ENCODE results near the gene DPH2.
A peak's percentile ranks its signal among the peaks of the same experiment; 100 is the strongest.

The DPH2 gene, protein sequence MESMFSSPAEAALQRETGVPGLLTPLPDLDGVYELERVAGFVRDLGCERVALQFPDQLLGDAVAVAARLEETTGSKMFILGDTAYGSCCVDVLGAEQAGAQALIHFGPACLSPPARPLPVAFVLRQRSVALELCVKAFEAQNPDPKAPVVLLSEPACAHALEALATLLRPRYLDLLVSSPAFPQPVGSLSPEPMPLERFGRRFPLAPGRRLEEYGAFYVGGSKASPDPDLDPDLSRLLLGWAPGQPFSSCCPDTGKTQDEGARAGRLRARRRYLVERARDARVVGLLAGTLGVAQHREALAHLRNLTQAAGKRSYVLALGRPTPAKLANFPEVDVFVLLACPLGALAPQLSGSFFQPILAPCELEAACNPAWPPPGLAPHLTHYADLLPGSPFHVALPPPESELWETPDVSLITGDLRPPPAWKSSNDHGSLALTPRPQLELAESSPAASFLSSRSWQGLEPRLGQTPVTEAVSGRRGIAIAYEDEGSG

GRCh38 chr1:43969746-43970466 is at the start of gene DPH2:
Gene DPH2, plus strand, starts transcription at chr1:43970010. Its CDS starts 166 bp downstream, at chr1:43970176.
- peak; percentile 97 for DNase-seq (ENCODE audit: low read depth, low spot score)

DNA sequence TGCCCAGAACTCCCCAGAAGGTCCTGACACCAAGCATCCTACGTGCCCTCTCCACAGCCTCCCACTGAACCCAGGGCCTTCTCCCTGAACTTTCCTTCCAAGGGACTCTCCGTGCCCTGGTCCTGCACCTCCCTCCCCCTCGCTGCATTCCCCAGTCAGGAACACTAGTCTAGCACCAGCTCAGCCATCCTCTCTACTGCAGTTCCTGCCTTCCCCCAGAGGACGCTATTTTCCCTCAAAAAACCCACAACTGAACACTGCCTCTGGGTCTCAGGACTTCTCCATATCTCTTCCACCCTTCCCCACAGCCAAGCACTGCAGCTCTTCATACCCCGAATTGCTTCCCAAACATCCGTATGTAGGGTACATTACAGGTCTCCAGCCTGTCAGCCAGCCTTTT is 48.8 kb upstream of the DPH2 start:
- DNase-seq (ENCODE audit: low read depth, low spot score), result no peak

- DNase-seq (ENCODE audit: low read depth, low spot score), result no peak
Observed at GRCh38 chr1:43924516-43924915, 45.3 kb upstream of the DPH2 start.

DNA sequence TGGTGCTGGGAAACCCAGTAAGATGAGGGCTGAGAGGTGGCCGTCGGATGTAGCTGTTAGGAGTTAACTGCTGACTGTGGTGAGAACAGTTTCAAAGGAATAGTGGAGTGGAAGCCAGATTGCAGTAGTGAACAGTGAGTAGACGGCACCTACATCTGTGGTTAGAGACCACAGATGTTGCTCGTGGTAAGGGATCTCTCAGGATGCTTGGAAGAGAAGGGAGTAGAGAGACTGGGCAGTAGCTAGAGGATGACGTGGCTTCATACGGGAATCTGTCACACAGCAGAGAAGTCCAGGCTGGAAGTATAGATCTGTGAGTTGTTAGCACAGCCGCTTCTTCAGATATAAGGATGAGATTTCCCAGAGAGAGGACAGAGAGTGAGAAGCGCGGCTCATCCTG is 44.0 kb upstream of the DPH2 start:
- DNase-seq (ENCODE audit: low read depth, low spot score), result no peak

DNA sequence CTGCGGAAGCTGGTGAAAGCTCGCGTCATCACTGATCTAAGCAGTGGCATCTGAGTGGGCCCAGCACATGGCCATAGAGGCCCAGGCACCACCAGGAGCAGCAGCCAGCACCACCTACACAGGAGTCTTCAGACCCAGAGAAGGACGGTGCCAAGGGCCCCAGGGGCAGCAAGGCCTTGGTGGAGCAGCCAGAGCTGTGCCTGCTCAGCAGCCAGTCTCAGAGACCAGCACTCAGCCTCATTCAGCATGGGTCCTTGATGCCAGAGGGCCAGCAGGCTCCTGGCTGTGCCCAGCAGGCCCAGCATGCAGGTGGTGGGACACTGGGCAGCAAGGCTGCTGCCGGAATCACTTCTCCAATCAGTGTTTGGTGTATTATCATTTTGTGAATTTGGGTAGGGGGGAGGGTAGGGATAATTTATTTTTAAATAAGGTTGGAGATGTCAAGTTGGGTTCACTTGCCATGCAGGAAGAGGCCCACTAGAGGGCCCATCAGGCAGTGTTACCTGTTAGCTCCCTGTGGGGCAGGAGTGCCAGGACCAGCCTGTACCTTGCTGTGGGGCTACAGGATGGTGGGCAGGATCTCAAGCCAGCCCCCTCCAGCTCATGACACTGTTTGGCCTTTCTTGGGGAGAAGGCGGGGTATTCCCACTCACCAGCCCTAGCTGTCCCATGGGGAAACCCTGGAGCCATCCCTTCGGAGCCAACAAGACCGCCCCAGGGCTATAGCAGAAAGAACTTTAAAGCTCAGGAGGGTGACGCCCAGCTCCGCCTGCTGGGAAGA is 39.5 kb upstream of the DPH2 start:
- no peak for DNase-seq (ENCODE audit: low read depth, low spot score)

DNA sequence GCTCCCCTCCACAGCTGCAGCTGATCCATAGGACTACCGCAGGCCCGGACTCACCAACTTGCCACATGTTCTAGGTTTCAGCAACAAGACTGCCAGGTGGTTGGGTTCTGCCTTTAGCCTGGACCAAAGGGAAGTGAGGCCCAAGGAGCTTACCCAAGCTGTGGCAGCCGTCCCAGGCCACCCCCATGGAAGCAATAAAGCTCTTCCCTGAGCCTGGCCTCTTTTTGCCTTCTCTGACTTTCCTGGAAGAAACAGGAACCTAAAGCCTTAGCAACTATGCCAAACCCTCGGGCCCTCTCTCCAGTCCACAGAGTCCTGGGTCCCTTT is 38.9 kb upstream of the DPH2 start:
- no peak for DNase-seq (ENCODE audit: low read depth, low spot score)

GRCh38 chr1:43931711-43932660 is 37.8 kb upstream of the DPH2 start:
- no peak for DNase-seq (ENCODE audit: low read depth, low spot score)

DNA sequence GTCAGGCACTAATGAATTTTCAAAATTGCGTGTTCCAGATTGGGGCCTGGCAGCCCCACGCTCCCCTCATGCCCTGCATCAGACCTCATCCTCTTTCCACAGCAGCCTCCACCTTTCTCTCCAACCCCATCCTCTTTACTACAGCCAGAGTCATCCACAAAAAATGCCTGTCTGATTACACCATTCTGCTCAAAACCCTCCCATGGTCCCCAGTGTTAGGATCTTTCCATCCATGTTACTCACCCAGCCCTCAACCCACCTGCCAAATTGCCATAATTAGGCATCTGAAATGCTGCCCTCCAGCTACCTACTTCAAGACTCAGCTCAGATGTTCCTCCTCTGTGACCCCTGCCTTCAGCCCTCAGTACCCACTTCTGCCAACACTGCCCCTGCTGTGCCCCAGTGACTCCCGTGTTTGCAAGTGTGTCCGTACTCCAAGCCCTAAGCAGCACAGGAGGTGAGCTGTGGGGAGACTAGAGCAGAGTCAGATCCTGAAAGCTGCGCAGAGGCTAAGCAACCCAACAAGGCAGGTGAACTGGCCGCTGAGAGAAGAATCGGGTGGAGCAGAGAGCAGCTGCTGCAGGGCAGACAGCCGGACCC is 36.9 kb upstream of the DPH2 start:
- no peak for DNase-seq (ENCODE audit: low read depth, low spot score)

DNA sequence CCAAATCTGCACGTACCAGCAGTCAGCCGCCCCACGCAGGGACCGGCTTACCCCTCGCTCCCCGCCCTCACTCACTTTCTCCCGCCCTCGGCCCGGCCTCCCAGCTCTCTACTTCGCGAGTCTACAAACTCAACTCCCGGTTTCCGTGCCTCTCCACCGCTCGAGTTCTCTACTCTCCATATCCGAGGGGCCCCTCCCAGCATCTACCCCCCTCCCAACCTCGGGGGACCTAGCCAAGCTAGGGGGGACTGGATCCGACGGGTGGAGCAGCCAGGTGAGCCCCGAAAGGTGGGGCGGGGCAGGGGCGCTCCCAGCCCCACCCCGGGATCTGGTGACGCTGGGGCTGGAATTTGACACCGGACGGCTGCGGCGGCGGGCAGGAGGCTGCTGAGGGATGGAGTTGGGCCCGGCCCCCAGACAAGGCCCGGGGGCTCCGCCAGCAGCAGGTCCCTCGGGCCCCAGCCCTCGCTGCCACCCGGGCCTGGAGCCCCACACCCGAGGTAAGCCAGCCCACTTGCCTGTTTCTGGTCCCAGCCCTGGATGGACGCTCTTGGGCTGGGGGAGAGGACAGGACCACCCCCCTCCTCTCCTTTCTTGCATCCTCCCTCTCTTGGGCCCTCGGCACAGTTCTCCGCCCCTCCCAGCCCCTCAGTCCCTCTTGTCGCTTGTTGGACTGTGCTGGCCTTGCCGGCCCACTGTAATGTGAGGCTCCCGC is 36.3 kb upstream of the DPH2 start, which contains the start of gene ARTN:
Gene ARTN, plus strand, starts transcription at position 416 of the 715 bp plus-strand sequence. CDS start 1,856 bp downstream, outside the sequence.
- no peak for DNase-seq (ENCODE audit: low read depth, low spot score)

DNA sequence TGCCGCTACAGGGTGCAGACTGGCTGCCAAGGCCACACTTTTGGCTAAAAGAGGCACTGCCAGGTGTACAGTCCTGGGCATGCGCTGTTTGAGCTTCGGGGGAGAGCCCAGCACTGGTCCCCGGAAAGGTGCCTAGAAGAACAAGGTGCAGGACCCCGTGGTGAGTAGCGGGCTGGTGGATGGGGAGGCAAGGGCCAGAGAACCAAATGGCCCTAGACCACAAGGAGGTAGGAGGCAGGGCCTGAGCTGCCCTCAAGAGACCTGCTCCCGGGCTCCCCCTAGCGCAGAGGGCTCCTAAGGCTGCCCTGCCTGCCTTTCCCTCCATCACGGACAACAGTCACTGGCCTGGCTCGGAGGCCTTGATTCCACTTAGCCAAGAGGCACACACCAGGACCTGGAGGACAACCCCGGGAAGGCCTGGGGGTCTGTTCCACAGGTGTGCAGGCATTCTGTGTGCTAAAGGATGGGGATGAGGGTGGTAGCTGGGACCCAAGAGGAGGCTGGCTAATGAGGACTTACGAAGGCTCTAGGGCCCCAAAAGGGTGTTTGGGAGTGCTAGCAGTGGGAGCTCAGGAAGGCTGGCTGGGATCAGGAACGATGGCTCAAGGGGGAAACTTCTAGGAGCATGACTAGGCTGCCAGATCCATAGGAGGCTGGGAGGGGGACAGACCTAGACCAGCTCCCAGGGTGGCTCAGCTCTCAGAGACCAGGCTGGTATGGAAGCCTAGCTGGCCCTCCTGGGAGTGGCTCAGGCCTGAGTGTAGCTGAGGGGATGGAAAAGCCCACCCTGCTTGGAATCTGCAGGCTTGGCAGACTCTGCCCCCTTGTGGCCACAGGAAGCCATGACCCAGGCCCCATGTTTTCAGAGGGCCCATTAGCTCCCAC is 35.5 kb upstream of the DPH2 start:
- DNase-seq (ENCODE audit: low read depth, low spot score), result peak; percentile 71

DNA sequence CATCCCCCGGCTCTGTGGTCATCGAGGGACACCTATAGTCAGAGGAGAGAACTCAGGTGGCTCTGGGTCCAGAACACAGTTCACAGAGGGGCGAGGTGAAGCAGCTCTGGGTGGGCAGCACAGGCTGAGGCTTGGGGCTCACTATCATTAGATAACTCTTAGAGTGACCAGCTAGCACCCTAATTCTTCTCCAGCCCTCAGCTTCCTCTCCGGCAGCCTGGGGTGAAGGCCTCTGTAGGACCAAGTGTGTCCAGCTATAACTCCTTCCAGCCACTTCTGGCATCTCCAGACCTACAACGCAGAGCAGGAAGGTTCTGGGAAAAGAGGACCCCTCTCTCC is 34.9 kb upstream of the DPH2 start:
- DNase-seq (ENCODE audit: low read depth, low spot score), result no peak

GRCh38 chr1:43935711-43936427 is 33.9 kb upstream of the DPH2 start:
- DNase-seq (ENCODE audit: low read depth, low spot score), result no peak

DNA sequence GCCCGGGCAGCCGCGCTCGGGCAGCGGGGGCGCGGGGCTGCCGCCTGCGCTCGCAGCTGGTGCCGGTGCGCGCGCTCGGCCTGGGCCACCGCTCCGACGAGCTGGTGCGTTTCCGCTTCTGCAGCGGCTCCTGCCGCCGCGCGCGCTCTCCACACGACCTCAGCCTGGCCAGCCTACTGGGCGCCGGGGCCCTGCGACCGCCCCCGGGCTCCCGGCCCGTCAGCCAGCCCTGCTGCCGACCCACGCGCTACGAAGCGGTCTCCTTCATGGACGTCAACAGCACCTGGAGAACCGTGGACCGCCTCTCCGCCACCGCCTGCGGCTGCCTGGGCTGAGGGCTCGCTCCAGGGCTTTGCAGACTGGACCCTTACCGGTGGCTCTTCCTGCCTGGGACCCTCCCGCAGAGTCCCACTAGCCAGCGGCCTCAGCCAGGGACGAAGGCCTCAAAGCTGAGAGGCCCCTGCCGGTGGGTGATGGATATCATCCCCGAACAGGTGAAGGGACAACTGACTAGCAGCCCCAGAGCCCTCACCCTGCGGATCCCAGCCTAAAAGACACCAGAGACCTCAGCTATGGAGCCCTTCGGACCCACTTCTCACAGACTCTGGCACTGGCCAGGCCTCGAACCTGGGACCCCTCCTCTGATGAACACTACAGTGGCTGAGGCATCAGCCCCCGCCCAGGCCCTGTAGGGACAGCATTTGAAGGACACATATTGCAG is 33.2 kb upstream of the DPH2 start:
- DNase-seq (ENCODE audit: low read depth, low spot score), result no peak

DNA sequence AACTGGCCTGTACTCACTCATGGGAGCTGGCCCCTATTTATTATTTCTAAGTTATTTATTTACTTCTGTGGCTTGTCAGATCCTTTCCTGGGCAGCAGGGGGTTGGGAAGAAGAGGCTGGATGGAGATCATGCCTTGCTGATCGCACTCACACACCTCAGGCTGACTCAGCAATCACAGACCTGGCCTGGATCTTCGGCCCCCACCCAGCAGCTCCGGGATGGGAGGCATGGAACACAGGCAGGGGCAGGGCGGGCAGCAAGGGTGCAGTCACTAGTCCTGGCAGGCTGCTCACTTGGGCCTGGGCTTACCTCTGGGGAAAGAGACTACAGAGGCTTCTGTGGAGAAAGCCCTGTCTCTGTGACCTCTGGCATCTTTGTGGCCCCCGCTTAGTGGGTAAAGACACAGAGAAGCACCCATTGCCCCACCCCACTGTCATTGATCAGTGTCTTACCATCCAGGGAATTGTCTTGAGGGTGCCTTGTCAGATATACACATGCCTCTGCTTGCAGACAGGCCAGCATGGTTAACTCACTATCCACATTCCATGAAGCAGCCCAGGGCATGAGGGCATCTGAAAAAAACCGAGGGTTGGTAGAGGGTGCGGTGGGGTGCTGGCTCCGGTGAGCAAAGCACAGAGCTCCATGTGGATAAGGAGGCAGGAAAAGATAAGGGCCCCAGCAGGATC is 32.5 kb upstream of the DPH2 start:
- no peak for DNase-seq (ENCODE audit: low read depth, low spot score)

GRCh38 chr1:43938383-43938782 is 31.4 kb upstream of the DPH2 start:
- no peak for DNase-seq (ENCODE audit: low read depth, low spot score)

DNA sequence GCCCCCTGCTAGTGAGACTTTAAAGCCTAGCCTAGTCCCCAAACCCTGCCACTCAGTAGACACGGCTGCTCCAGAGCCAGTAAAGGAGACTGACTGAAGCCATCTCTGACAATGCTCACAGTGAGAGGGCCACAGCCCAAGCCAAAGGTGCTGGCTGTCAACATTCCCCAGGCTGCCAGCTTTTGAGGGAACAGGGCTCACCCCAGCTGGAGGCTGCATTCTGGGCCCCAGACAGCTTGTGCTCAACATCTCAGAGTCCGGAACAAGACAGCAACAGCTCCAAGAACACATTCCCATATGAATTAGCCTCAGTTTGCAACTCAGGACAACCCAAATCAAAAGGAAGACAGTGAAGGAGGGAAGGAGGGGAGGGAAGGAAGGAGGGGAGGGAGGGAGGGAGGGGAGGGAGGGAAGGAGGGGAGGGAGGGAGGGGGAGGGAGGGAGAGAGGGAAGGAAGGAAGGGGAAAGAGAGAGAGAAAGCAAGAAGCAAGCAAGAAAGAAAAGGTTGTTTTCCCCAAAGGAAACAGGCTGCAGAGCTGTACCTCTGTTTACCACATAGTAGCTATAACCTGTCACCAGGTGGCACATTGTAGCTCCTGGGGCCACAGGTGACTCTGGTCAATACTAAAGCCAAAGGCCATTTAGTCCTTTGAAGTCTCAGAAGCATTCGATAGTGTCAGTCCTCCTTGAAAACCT is 30.8 kb upstream of the DPH2 start:
- DNase-seq (ENCODE audit: low read depth, low spot score), result no peak

GRCh38 chr1:43942411-43942810 is 27.4 kb upstream of the DPH2 start:
- DNase-seq (ENCODE audit: low read depth, low spot score), result no peak

All from iPS DF 19.7 (cell line).